COLO668 (cell line): ENCODE measurements around the gene ABCB11.
"Not testable (repeated sequence)": the region's sequence is repeated elsewhere in the genome, so short reads cannot be mapped to it uniquely, and the experiment has no call there.

Experiments
- DNase-seq: peaks from one replicate; lab custom pipeline; 2025; ENCODE audit not compliant: unreplicated experiment; lab: John Stamatoyannopoulos, UW

The ABCB11 gene

GRCh38 chr2:169031202-169031601 is at the start of gene ABCB11:
Gene ABCB11 (minus strand): TSS chr2:169031324. CDS start chr2:169018125, 13,199 bp downstream.
- no peak for DNase-seq

DNA sequence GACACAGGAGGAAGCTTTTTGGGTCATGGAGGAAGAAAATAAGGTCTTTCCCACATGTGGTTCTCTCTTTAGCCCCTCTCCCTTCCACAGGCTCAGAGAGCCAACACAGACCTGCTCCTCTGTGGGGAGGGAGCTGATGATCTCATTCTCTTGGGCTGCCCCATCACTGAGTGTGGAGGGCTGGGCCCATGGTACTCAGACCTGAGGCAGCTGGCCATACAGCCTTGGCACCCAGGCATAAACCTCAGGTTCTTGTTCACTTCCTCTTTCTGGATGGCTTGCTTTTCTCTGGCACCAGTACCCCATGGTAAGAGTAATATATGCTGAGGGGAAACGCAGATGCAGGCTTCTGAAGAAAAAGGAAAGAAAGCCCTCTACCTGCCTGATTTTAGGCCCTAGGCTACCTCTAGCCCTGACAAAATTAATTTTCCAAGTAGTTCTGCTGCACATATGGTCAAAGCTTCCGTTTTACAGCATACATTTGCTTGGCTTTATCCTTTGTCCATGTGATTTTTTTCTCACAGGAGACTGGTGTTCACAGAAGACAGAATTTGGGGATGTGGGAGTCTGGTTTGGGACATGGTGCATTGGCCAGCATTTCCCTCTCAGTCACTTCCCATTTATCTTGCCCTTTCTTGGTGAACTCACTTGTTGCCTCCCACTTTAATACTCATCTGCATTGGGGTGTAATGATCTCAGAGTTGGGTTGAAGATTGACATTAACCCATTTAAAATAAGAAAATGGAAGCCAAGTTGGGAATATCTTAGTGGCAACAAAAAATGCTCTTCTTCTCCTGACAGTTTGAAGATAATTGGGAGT is 49.3 kb upstream of the ABCB11 start:
- DNase-seq: no peak

- no peak for DNase-seq
Measured at GRCh38 chr2:169077674-169078240, 46.6 kb upstream of the ABCB11 start.

DNA sequence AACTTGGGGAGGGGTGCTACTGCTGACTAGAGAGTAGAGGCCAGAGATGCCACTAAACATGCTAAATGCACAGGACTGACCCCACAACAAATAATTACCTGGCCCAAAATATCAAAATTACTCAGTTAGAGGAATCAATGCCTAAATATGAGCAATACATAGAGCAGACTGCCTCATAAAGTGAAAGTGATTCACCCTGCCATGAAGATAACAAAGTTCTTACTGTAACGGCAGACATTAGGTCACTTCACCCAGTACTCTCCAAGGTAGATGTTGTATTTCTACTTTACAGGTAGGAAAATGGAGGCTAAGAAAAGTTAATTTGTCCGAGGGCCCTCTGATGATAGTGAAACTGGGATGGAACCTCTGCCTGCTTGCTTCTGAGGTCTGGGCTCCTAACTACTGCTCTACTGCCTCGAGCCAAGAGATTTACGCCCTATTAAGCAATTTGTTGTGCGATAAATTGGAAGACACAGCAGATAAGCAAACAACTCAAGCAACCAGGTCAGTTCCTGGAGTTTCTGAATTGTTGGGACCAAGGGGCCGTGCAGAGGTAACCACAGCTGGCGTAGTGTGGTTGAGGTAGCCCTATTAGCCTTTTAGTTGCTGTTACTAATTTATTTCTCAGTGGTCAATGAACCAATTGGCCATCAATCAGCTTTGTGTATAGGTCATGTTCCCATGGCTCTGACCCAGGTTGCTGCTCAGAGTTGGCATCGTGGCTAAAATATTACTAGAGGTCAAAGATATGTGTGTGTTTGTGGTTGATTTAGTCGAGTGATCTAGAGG is 43.0 kb upstream of the ABCB11 start:
- no peak for DNase-seq

GRCh38 chr2:169073211-169073962 is 42.3 kb upstream of the ABCB11 start:
- no peak for DNase-seq

DNA sequence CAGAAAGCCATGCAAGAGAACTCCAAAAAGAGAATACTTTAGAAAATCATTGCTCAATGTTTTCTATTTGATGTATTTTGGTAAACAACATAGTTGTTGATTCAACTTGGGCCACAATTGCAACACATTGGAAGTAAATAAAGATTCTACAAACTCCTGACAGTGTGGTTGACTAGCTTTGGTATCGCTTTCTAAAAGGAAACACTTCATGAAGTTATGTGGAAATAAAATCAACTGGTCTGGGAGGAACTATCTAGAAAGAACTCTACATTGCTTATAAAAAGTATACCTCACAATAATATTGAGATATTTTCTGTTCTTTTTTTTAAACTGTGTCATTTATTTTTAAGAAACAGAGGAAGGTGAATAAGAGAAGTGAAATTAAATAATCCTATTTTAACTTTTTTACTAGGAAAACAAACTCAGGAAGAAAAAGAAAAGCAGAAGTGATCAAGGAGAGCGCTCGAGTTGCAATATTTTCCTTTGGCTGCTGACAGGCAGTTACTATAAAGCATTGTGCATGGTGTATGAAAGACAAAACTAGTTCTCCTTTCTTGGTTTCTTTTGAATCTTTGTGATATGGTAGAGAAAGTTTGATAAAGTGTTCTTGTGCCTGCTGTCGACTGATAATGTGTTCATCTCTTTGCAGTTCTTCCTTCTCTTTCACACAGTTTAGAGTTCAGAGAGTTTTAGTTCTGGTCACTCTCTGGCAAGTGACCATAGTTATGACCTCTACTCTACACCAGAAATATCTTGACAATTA is 41.2 kb upstream of the ABCB11 start:
- DNase-seq: no peak

GRCh38 chr2:169071455-169071854 is 40.3 kb upstream of the ABCB11 start:
- DNase-seq: no peak

DNA sequence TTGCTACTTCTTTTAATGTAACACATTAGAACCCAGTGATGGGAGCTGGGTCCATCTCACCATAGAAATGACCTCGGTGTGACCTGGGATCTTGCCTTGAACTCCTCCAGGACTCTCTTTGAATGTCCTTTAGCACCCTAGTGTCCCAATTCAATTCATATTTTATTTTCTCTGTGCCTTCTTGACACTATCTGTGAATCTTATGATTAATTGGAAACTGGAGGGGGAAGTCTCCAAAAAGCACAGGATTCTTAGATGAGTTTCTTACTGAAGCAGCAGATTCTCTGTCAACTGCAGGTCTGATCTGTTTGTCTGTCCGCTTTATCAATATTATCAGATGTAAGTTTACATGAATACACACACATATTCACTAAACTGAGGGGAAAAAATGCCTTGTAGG is 38.7 kb upstream of the ABCB11 start:
- no peak for DNase-seq

GRCh38 chr2:169069341-169069740 is 38.2 kb upstream of the ABCB11 start, which contains the start of gene DHRS9:
Gene DHRS9 (plus strand): TSS chr2:169069563. CDS start chr2:169081582, 12,019 bp downstream.
- DNase-seq: no peak

GRCh38 chr2:169066897-169067296 is 35.8 kb upstream of the ABCB11 start:
- DNase-seq: no peak

- no peak for DNase-seq
Measured at GRCh38 chr2:169065864-169066517, 34.9 kb upstream of the ABCB11 start.

- DNase-seq: no peak
Measured at GRCh38 chr2:169065422-169065821, 34.3 kb upstream of the ABCB11 start.

DNA sequence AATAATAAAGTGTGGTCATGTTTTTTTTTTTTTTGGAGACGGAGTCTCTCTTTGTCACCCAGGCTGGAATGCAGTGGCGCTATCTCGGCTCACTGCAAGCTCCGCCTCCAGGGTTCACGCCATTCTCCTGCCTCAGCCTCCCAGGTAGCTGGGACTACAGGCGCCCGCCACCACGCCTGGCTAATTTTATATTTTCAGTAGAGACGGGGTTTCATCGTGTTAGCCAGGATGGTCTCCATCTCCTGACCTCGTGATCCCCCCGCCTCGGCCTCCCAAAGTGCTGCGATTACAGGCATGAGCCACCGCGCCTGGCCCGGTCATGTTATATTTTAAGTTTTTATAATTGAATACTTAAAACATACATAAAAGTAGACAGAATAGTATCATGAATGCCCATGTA is 33.1 kb upstream of the ABCB11 start:
- DNase-seq: not testable (repeated sequence)

GRCh38 chr2:169054575-169054974 is 23.5 kb upstream of the ABCB11 start:
- not testable (repeated sequence) for DNase-seq

DNA sequence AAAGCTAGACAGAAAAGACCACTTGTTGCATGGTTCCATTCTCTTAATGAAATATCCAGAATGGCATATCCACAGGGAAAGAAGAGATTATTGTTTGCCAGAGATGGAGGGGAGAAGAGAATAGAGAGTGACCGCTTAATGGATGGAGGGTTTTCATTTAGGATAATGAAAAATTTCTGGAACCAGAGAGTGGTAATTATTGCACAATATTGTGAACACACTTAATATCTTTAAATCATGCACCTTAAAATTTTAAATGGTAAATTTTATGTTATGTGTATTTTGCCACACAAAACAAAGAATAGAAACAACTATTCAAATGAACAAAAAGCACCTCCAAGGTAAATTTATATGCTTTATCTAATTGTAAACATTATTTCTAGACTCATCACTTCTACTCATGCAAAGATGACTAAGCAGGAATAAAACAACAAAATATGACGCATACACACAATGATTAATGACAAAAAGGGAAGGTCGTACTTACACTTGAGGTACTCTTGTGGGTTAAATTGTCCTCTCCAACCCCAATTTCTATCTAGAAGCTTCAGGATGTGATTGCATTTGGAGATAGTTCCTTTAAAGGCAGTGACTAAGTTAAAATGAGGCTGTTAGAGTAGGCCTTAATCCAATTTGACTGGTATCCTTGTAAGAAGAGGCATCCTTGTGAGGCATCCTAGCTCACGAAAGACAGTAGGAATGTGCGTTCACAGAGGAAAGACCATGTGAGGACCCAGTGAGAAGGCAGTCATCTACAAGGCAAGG is 19.5 kb upstream of the ABCB11 start:
- DNase-seq: no peak

DNA sequence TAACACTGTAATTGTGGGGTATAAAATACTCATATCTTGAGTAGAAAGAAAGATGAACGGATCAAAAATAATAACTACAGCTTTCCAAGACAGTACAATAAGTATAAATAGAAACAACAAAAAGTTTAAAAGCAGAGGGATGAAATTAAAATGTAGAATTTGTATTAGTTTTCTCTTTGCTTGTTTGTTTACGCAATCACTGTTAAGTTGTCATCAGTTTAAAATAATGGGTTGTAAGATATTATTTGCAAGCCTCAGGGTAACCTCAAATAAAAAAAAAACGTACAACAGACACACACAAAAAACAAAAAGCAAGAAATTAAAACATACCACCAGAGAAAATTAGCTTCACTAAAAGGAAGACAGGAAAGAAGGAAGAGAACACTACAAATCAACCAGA is 18.0 kb upstream of the ABCB11 start:
- DNase-seq: no peak

DNA sequence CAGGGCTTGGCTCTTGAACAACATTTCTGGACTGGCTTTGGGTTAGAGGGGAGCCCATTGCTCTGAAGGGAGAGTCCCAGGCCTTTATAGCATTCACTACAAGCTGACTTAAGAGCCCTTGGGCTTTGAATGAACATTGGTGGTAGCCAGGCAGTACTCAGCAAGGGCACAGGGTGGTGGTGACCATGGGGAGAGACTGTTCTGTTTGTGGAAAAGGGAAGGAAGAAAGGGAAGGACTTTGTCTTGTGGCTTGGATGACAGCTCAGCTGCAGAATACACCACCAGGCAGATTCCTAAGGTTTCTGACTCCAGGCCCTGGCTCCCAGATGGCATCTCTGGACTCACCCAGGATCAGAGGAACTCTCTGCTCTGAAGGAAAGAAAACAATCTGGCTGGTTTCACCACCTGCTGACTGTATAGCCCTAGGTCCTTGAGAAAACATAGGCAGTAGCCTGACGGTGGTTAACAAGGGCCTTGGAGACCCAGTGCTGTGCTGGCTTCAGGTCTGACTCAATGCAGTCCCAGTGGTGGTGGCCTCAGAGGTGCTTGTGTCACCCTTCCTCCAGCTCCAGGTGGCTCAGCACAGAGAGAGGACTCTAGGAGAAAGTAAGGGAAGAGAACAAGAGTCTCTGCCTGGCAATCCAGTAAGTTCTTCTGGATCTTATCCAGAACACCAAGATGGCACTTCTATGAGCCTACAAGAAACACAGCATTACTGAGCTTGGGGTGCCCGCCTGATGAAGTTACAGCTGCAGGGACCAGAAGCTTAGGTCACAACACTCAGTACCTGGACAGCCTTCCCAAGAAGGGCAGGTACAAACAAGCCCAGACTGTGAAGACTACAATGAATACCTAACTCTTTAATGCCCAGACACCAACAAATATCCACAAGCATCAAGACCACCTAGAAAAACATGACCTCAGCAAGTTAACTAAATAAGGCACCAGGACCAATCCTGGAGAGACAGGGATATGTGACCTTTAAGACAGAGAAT is 16.4 kb upstream of the ABCB11 start:
- no peak for DNase-seq
